Astrocyte of the spinal cord (primary cell): ENCODE results near the gene AKAP8L.

Experiments used
- DNase-seq: peaks from one replicate; pipeline ENCODE4 v3.0.0; 2011; ENCODE audit warnings: low read depth, low spot score
- H3K4me3 ChIP-seq: 2 replicates; pipeline ENCODE4 v1.5.1; 2011; ENCODE audit warnings: low read depth, mild to moderate bottlenecking, low read length, moderate library complexity
- in situ Hi-C: cut with HindIII; loops from 2 replicates; pipeline ENCODE4 v1.10.0; 2017; ENCODE audit warnings: low sequenced_read_pairs
- TF ChIP-seq, protein P1 (sequence below): IDR thresholded peaks from 2 replicates; pipeline ENCODE4 v1.5.1; 2012; ENCODE audit warnings: low read depth, mild to moderate bottlenecking, low read length, inconsistent platforms

The AKAP8L gene

DNA sequence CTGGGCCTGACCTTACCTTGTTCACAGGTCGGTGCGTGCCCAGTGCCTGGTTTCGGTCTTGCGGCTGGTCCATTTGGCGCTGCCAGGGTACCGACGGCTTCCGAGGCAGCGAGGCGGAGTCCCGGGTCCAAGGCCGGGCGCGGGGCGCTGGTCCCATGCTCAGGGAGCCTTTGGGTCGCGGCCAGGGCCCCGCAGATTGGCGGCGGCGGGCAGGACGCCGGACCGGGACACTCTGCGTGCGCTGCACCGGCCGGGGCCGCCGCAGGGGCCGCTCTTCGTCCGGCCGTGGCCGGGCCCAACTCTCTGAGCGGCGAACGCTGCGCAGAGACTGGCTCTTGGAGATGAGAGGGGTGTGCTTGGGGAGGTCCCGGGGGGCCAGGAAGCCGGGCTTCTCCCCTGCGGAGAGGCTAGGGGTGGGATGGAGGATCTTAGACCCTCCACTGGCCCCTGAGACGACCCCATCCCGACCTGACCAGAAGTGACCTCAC lies 34.3 kb upstream of the AKAP8L start:
- H3K4me3 ChIP-seq, result peak overlapping the region; percentile 30
- DNase-seq, result no peak
- TF ChIP-seq, protein P1, sequence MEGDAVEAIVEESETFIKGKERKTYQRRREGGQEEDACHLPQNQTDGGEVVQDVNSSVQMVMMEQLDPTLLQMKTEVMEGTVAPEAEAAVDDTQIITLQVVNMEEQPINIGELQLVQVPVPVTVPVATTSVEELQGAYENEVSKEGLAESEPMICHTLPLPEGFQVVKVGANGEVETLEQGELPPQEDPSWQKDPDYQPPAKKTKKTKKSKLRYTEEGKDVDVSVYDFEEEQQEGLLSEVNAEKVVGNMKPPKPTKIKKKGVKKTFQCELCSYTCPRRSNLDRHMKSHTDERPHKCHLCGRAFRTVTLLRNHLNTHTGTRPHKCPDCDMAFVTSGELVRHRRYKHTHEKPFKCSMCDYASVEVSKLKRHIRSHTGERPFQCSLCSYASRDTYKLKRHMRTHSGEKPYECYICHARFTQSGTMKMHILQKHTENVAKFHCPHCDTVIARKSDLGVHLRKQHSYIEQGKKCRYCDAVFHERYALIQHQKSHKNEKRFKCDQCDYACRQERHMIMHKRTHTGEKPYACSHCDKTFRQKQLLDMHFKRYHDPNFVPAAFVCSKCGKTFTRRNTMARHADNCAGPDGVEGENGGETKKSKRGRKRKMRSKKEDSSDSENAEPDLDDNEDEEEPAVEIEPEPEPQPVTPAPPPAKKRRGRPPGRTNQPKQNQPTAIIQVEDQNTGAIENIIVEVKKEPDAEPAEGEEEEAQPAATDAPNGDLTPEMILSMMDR, result no peak
- in situ Hi-C loops, result no loop called here

DNA sequence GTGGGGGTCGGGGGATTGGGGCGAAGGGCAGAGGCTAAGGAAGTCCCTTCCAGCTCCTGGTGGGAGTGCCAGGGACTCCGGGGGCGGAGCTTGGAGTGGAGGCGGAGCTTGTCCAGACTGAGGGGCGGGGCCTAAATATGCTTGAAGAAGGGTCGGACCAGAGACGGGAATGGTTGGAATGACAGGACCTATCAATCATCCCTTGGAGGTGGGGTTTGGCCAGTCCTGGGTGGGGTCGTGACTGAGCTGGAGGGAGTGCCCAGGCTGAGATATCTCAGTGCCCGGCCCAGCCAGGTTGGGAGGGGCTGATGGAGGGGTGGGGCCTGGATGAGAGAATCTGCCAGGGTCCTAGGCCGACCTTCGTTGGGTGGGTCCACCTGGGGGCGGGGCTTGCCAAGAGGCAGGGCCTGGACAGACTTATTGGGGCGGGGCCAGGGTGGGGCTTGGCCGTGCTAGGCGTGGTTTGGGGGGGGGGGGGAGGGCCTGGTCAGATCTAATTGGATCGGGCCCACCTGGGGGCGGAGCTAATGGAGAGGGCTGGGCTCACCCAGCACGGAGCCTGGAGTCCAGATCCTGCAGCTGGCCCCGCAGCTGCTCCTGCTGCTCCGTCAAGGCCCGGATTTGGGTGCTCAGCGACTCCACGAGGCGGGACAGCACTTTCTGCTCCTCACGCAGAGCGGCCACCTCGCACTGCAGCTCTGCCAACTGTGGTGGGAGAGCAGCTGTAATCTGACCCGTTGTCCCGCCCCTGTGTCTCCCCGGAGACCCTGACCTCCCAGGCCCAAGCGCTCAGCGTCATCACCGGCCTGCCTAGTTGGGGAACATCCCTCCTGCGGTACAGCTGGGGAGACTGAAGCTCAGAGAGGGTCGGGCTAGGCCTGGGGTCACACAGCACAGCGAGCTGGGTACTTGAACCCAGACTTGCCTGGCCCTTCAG lies 33.6 kb upstream of the AKAP8L start:
- peak; percentile 82 for DNase-seq
- H3K4me3 ChIP-seq, result peak overlapping the region; percentile 30
- in situ Hi-C loops, result no loop called here
- TF ChIP-seq, protein P1, result no peak

DNA sequence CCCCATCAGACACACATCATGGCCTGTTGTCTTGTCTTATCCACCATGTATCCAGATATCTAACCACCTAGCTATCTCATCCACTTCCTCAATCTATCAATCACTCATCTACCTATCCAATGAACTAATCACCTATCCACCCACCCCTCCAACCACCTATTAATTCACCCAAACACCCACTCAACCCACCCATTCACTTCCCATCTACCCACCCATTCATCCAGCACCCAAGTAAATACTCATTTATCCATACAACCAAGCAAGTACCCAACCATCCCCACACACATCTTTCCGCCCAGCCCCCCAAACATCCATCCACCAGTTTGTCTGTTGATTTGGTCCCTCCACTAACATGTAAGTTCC lies 31.7 kb upstream of the AKAP8L start:
- in situ Hi-C loops, result no loop called here
- TF ChIP-seq, protein P1, result no peak
- H3K4me3 ChIP-seq, result no peak overlapping the region
- DNase-seq, result no peak

DNA sequence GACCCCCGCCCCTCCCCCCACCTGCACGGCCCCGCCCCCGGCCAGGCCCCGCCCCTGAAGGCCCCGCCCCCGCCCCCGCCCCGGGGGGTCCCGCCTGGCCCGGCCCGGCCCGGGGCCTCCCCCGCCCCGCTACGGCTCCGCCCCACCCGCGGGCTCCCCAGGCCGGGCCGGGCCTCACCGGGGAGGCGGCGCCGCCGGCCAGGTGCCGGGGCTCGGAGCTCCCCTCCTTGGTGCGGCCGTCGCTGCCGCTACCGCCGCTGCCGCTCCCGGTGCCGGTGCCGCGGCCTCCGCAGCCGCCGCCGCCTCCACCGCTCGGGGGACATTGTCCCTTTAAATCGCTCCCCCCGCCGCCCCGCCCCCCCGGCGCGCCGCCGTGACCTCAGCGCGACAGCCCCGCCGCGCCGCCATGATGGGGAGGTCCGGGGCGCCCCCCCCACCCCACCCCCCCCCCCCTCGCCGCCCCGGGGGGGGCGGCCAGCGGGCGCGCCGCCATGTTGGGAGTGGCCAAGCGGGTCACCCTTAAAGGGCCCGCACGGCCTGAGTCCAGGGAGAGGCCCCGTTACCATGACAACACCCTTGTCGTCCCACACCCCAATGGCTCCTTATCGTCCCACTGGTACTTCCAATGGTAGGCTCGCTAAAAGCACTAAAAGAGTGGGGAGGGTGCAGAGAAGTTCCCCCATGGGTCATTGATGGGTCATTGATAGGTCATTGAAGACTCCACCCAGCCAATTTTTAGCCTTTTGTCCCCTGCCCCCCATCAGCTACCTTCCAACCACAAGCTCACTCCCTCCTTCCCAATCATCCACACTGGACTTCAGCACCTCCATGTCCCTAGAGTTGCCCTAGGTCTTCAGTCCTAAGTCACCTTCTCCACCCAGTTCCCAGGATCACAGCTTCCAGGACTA lies 31.1 kb upstream of the AKAP8L start, which contains the start of gene WIZ:
WIZ (minus strand) TSS at position 337 of the 908 bp plus-strand sequence. CDS start 1,649 bp downstream, outside the sequence.
- in situ Hi-C loops, result no loop called here
- peak within 1 kb of the TSS; percentile 57 for H3K4me3 ChIP-seq
- TF ChIP-seq, protein P1, result no peak
- peak; percentile 74 for DNase-seq

DNA sequence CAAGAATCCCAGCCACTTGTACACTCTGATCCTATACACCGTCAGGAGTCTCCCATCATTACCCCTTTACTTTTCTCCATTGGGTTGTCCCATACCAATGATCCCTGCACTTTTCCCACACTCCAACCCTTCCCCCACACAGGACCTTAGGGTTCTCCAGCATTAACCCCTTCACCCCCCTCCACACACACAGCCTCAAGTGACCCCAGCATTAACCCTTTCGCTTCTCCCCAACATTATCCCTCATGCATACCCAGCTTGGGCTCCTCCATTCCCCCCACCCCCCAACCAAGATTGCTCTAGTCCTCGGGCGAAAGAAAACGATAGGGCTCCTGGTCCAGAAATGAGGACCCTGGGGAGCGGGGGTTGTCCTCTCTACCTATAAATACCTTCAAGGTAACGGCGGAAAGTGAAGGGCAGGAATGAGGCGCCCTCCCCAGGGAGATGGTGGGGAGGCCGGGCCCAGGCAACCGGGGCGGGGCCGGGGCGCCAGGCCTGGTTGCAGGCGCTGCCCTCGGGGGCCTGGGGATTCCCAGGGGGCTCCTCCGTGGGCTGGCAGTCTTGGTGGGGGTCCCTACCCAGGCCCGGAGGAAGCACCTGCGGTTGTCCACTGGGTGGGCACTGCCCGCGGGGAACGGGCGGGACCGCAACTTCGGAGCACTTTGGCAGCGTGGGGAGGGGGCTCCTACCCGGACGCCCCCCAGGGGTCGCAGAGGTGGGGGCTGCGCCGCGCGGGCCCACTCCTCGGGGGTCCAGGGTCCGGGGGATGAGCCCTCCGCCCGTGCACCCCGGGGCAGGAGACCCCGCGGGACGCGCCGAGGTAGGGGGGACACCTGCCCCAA lies 30.2 kb upstream of the AKAP8L start:
- TF ChIP-seq, protein P1, result no peak
- H3K4me3 ChIP-seq, result peak overlapping the region; percentile 57
- no peak for DNase-seq
- in situ Hi-C loops, result no loop called here
